Nephron progenitor cell (in vitro differentiated cells): ENCODE measurements around the gene TNPO2.

Experiments used
- DNase-seq: peaks from one replicate; pipeline ENCODE4 v3.0.0; 2021
- H3K27ac Mint-ChIP-seq: 2 replicates; pipeline ENCODE4 v1.8.0; 2021; ENCODE audit warnings: mild to moderate bottlenecking, moderate library complexity, mixed read lengths
- H3K27me3 Mint-ChIP-seq: 2 replicates; pipeline ENCODE4 v1.8.0; 2021; ENCODE audit warnings: mild to moderate bottlenecking, low read depth, mixed read lengths; ENCODE audit not compliant: poor library complexity
- H3K36me3 Mint-ChIP-seq: 2 replicates; pipeline ENCODE4 v1.8.0; 2021; ENCODE audit warnings: low read depth, mixed read lengths
- H3K4me1 Mint-ChIP-seq: 2 replicates; pipeline ENCODE4 v1.8.0; 2021; ENCODE audit warnings: mixed read lengths
- H3K4me3 Mint-ChIP-seq: 2 replicates; pipeline ENCODE4 v1.8.0; 2021; ENCODE audit warnings: mild to moderate bottlenecking, moderate library complexity, mixed read lengths
- H3K9me3 Mint-ChIP-seq: 2 replicates; pipeline ENCODE4 v1.8.0; 2021; ENCODE audit warnings: mild to moderate bottlenecking, moderate library complexity, mixed read lengths
- TF ChIP-seq, protein P1 (sequence below): fragments of 200-600 bp; sonication (generic); IDR thresholded peaks from 2 replicates; pipeline ENCODE4 v1.5.0; 2021; ENCODE audit warnings: antibody characterized with exemption

Gene TNPO2

DNA sequence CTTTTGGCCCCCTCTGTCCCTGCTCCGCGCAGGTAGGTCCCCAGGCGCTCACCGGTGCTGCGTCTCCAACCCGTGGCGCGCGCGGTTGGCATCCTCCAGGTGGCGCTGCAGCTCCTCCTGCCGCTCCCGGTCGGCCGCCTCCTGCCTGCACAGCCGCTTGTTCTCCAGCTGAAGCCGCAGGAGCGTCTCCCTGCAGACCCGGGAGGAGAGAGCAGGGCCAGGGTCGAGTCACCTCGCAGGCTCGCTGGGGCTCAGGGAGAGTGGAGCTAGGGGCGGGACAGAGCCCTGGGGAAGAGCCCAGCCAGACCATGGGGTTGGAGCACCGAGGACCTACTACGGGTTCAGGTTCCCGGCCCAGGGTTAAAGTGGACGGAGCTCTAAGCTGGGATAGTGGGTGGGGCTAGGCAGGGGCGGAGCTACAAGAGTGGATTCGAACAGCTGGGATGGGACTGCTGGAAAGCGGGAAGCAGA lies 42.4 kb upstream of the TNPO2 start:
- peaks cover 34% of the 10 kb centered on the region for H3K36me3 Mint-ChIP-seq
- peaks cover 10% of the 10 kb centered on the region for H3K9me3 Mint-ChIP-seq
- DNase-seq = peak; percentile 87
- TF ChIP-seq, protein P1, sequence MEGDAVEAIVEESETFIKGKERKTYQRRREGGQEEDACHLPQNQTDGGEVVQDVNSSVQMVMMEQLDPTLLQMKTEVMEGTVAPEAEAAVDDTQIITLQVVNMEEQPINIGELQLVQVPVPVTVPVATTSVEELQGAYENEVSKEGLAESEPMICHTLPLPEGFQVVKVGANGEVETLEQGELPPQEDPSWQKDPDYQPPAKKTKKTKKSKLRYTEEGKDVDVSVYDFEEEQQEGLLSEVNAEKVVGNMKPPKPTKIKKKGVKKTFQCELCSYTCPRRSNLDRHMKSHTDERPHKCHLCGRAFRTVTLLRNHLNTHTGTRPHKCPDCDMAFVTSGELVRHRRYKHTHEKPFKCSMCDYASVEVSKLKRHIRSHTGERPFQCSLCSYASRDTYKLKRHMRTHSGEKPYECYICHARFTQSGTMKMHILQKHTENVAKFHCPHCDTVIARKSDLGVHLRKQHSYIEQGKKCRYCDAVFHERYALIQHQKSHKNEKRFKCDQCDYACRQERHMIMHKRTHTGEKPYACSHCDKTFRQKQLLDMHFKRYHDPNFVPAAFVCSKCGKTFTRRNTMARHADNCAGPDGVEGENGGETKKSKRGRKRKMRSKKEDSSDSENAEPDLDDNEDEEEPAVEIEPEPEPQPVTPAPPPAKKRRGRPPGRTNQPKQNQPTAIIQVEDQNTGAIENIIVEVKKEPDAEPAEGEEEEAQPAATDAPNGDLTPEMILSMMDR = peak; percentile 58
- no peak overlapping the region for H3K27ac Mint-ChIP-seq
- H3K27me3 Mint-ChIP-seq = peaks cover 25% of the 10 kb centered on the region
- peak overlapping the region; percentile 73 for H3K4me3 Mint-ChIP-seq
- peaks cover 8% of the 10 kb centered on the region for H3K4me1 Mint-ChIP-seq

GRCh38 chr19:12764698-12765097 lies 41.0 kb upstream of the TNPO2 start:
- H3K27me3 Mint-ChIP-seq = peaks cover 13% of the 10 kb centered on the region
- H3K27ac Mint-ChIP-seq = no peak overlapping the region
- DNase-seq = no peak
- H3K4me1 Mint-ChIP-seq = peaks cover 8% of the 10 kb centered on the region
- peaks cover 14% of the 10 kb centered on the region for H3K9me3 Mint-ChIP-seq
- peaks cover 39% of the 10 kb centered on the region for H3K36me3 Mint-ChIP-seq
- TF ChIP-seq, protein P1 = no peak
- no peak overlapping the region for H3K4me3 Mint-ChIP-seq

DNA sequence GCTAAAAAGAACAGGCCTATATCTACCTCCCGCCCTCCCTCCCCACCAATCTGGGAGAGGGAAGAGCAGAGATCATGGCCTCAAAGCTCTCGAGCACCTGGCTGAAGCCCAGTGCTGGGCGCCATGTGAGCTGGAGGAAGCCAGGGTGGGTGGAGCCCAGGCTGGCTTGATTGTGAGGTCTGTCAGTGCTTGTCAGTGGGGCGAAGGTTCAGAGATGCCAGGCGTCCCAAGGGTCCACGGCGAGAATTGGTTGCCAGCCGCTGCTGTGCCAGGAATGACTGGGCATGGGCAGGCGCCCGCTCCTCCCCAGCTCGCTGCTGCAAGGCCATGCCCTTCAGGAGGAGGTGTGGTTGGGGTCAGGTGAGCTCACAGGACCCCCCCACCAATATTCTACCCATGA lies 39.4 kb upstream of the TNPO2 start:
- H3K9me3 Mint-ChIP-seq = peaks cover 14% of the 10 kb centered on the region
- H3K27me3 Mint-ChIP-seq = peaks cover 14% of the 10 kb centered on the region
- peaks cover 4% of the 10 kb centered on the region for H3K4me1 Mint-ChIP-seq
- DNase-seq = no peak
- H3K36me3 Mint-ChIP-seq = peaks cover 39% of the 10 kb centered on the region
- H3K27ac Mint-ChIP-seq = no peak overlapping the region
- TF ChIP-seq, protein P1 = no peak
- H3K4me3 Mint-ChIP-seq = no peak overlapping the region

DNA sequence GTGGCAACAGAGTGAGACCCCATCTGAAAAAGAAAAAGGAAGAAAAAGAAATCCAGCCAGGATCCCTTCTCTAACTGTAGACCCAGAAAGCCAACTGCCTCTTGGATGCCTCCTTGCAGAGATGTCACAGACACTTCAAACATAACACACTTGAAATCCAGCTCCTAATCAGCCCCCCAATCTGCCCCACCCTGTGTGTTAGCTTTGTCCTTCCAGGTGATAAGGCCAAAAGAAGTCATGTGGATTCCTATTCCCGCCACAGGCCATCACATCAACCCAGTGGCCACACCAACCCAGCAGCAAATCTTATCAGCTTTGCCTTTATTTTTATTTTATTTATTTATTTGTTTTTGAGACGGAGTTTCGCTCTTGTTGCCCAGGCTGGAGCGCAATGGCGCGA lies 36.0 kb upstream of the TNPO2 start:
- Mint-ChIP-seq H3K36me3 (peaks cover 32% of the 10 kb centered on the region), H3K27ac (no peak overlapping the region), H3K9me3 (peaks cover 14% of the 10 kb centered on the region), H3K27me3 (peaks cover 22% of the 10 kb centered on the region), H3K4me3 (no peak overlapping the region), H3K4me1 (peaks cover 5% of the 10 kb centered on the region)
- TF ChIP-seq, protein P1 = no peak
- no peak for DNase-seq

DNA sequence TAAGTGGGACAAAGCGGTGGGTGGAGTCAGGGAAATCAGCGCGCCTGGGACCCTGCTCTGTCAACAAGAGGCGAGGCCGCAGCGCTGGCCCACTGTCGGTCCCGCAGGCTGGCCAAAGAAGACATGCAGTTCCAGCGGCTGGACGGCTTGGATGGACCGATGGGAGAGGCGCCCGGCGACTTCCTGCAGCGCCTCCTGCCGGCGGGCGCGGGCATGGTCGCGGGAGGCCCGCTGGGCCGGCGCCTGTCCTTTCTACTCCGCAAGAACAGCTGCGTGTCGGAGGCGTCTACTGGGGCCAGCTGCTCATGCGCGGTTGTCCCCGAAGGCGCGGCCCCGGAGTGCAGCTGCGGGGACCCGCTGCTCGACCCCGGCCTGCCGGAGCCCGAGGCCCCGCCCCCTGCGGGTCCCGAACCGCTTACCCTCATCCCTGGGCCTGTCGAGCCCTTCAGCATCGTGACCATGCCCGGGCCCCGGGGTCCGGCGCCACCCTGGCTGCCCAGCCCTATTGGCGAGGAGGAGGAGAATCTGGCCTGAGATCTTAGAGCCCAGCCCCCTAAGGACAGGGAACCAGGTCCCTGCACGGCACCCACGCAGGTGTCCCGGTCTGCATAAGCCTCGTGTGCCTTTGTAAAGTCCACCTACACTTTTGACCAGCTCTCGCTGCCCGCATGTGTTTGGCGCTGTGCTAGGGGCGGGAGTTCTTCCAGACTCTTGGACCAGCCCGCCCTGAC lies 34.0 kb upstream of the TNPO2 start:
- peak; percentile 87 for DNase-seq
- peaks cover 38% of the 10 kb centered on the region for H3K27me3 Mint-ChIP-seq
- peaks cover 5% of the 10 kb centered on the region for H3K4me1 Mint-ChIP-seq
- H3K4me3 Mint-ChIP-seq = peak overlapping the region; percentile 71
- H3K9me3 Mint-ChIP-seq = peaks cover 14% of the 10 kb centered on the region
- peaks cover 17% of the 10 kb centered on the region for H3K36me3 Mint-ChIP-seq
- no peak overlapping the region for H3K27ac Mint-ChIP-seq
- TF ChIP-seq, protein P1 = peak; percentile 92
